Heart right ventricle (tissue), 16 donors: ENCODE results near the gene SAMMSON. TPM values are rescaled to one million over a fixed set of nuclear protein-coding genes. Genes with fewer than 3 reads are reported as not detected.

Experiments used
- ATAC-seq, 8 donors: fragments of 200-7000 bp; cut with Tn5 transposase; one replicate each; pipeline ENCODE4 v1.9.1; 2020; ENCODE audit warnings: mild to moderate bottlenecking in 8 of 8, moderate library complexity in 8 of 8, moderate number of reproducible peaks in 1 of 8
- DNase-seq, 2 donors: peaks; one replicate each; pipeline ENCODE4 v3.0.0-alpha.2; 2020
- H3K27ac ChIP-seq, 10 donors: fragments of 200-600 bp; sonication (generic) in 2 of 10; one replicate each; pipeline versions ENCODE4 v1.5.0 to v1.8.0; 2020 to 2022; ENCODE audit warnings: mild to moderate bottlenecking in 3 of 10
- H3K27me3 ChIP-seq, 7 donors: fragments of 200-600 bp; one replicate each; pipeline ENCODE4 v1.8.0; 2021 to 2022; ENCODE audit warnings: mild to moderate bottlenecking in 2 of 7
- H3K36me3 ChIP-seq, 9 donors: fragments of 200-600 bp; sonication (generic) in 1 of 9; one replicate each; pipeline versions ENCODE4 v1.5.0 to v1.8.0; 2020 to 2022; ENCODE audit warnings: mild to moderate bottlenecking in 2 of 9
- H3K4me1 ChIP-seq, 9 donors: fragments of 200-600 bp; sonication (generic) in 1 of 9; one replicate each; pipeline versions ENCODE4 v1.5.0 to v1.8.0; 2020 to 2022; ENCODE audit warnings: mild to moderate bottlenecking in 4 of 9
- H3K4me3 ChIP-seq, 10 donors: fragments of 200-600 bp; sonication (generic) in 2 of 10; one replicate each; pipeline versions ENCODE4 v1.5.0 to v1.8.0; 2020 to 2022; ENCODE audit warnings: mild to moderate bottlenecking in 7 of 10, moderate library complexity in 2 of 10
- H3K9me3 ChIP-seq, 11 donors: fragments of 200-600 bp in 10 of 11; sonication (generic) in 2 of 11; one replicate each; pipeline versions ENCODE4 v1.5.0 to v1.8.0; 2013 to 2022; ENCODE audit warnings: mild to moderate bottlenecking in 2 of 11, control low read depth in 1 of 11, moderate library complexity in 1 of 11
- CTCF ChIP-seq, 9 donors: fragments of 200-600 bp; sonication (generic) in 2 of 9; IDR thresholded peaks; one replicate each; pipeline versions ENCODE4 v1.5.0 to v1.8.0; 2021 to 2022; ENCODE audit warnings: antibody characterized with exemption in 9 of 9, mild to moderate bottlenecking in 5 of 9, moderate library complexity in 1 of 9
- WGBS, 2 donors: extraction: QIAGEN DNeasy Blood & Tissue Kit; methylation state at CpG; one replicate each; pipeline ENCODE4 v1.1.7; 2013; ENCODE audit warnings: inconsistent platforms in 1 of 2; 5-methylcytosine and 5-hydroxymethylcytosine counted together
- intact Hi-C, 10 donors: fragments of 100-400 bp; cut with DNase I; formaldehyde crosslinking; loops; one replicate each; pipeline versions ENCODE4 v1.11.1 to v1.14.2; 2022
- long read RNA-seq, 3 donors: library from polyadenylated mRNA; unstranded; transcript quantifications; one replicate each; pipeline ENCODE4 v2.0.0, GENCODE V29; 2020 to 2021
- polyA plus RNA-seq, 2 donors: library from polyadenylated mRNA; stranded (reverse); fragments of 200-250 nt; gene quantifications; one replicate each; pipeline ENCODE4 v1.2.3, GENCODE V29; 2013
- total RNA-seq, 10 donors: library from RNA; stranded (reverse); fragmentation: NEBNext Ultra II Directional in 3 of 10; extraction: Animal tissue kit (Norgen Biotek cat#: 25700) in 3 of 10; gene quantifications; one replicate each; pipeline versions ENCODE4 v1.2.1 to v1.2.4, GENCODE V29; 2021 to 2023
- donor health status: Arrhythmogenic right ventricular cardiomyopathy.
- donor health status: ischemic (EF 13 %, LVEDD 7.1; RV severe dilation, severe dysfunction).
- donor health status: healthy with polysubstance abuse.
- donor health status: DM: no; HTN: yes; CAD: no.
- donor health status: DM: no; HTN: no; CAD: no.
- donor health status: ischemic (EF 25% LVEDD 6.9; RV normal size, moderate dysfunction).
- donor health status: ischemic (EF 25% LVEDD 5.7; RV mildly dilated, moderate dysfunction).
- donor health status: healthy.
- donor health status: DM: yes; HTN: yes; CAD: no.
- donor health status: Ischemic cardiomyopathy.
- donor health status: ischemic (EF 35%, LVEDD 5.7; RV mildly dilated, moderate dysfunction).
- donor health status: nonischemic (EF 11% LVEDD 7.7; RV severe dilation, severe dysfunction).
- donor health status: DM: yes; HTN: yes; CAD: no.
- donor health status: PGD.
- donor health status: ischemic (EF 29% LVEDD 5.4; RV normal size, mild dysfunction).
- donor health status: nonischemic (EF 23%, LVEDD 6.1; RV moderate dilation, normal function).

Gene SAMMSON
- total RNA-seq (under 1 TPM in 1 of 10 donors, not detected in 9; 0.32 TPM), polyA plus RNA-seq (not detected)
- long read RNA-seq, donor 1, result 0 reads
- long read RNA-seq, donor 2, result 0 reads
- long read RNA-seq, donor 3, result 0 reads

- peak in 7 of 8 donors; percentile 47 to 77 (median 68) for ATAC-seq
- Histone ChIP-seq H3K9me3 (peaks cover 0 to 10% (median 0%) of the 10 kb centered on the region in 11 donors), H3K4me3 (peak within 1 kb of the TSS in 8 of 10 donors; percentile 4 to 44 (median 33)), H3K27ac (peak within 1 kb of the TSS in 5 of 10 donors; percentile 7 to 23 (median 18)), H3K27me3 (no peaks in the 10 kb centered on the region), H3K4me1 (peaks cover 0 to 10% (median 0%) of the 10 kb centered on the region in 9 donors), H3K36me3 (no peaks in the 10 kb centered on the region)
- DNase-seq, result no peak
- intact Hi-C loops, result no loop called here
- no peak for TF ChIP-seq CTCF (IDR thresholded peaks at IDR 0.05)
- 78 to 80% methylated on average over 29 of the region's 29 CpGs for WGBS, 2 donors
These were observed at the start of gene SAMMSON for GRCh38 chr3:69999140-70000027. TSS of gene SAMMSON (plus strand) at chr3:69999733.

GRCh38 chr3:69951616-69952015, 47.9 kb upstream of the SAMMSON start:
- no peak for TF ChIP-seq CTCF (IDR thresholded peaks at IDR 0.05)
- no peaks in the 10 kb centered on the region for H3K27me3 ChIP-seq

GRCh38 chr3:69959581-69959980, 40.0 kb upstream of the SAMMSON start:
- Histone ChIP-seq H3K4me1 (peaks cover 0 to 6% (median 0%) of the 10 kb centered on the region in 9 donors), H3K27me3 (no peaks in the 10 kb centered on the region), H3K4me3 (no peak overlapping the region), H3K9me3 (no peaks in the 10 kb centered on the region), H3K27ac (no peak overlapping the region), H3K36me3 (peaks cover 0 to 78% (median 26%) of the 10 kb centered on the region in 9 donors)
- ATAC-seq (no peak), DNase-seq (no peak)
- intact Hi-C loops, result no loop called here
- 92 to 93% methylated on average over 7 of the region's 7 CpGs for WGBS, 2 donors
- no peak for TF ChIP-seq CTCF (IDR thresholded peaks at IDR 0.05)

More at GRCh38 chr3:69951616-69952015, 47.9 kb upstream of the SAMMSON start:
- H3K9me3 ChIP-seq, result no peaks in the 10 kb centered on the region
- WGBS, 2 donors, result 79 to 84% methylated on average over 3 of the region's 3 CpGs
- intact Hi-C loops, result loop anchor here in 1 of 10 donors (2.0 kb wide), 1 partner anchor 259 kb away; no protein-coding TSS in a partner anchor
- no peak for ATAC-seq
- no peak overlapping the region for H3K27ac ChIP-seq
- peaks cover 0 to 61% (median 12%) of the 10 kb centered on the region in 9 donors for H3K36me3 ChIP-seq
- DNase-seq, result no peak
- H3K4me3 ChIP-seq, result no peak overlapping the region
- peaks cover 0 to 8% (median 0%) of the 10 kb centered on the region in 9 donors for H3K4me1 ChIP-seq

GRCh38 chr3:69961706-69962439, 37.7 kb upstream of the SAMMSON start:
- no peak for DNase-seq
- Histone ChIP-seq H3K9me3 (no peaks in the 10 kb centered on the region), H3K36me3 (peaks cover 0 to 90% (median 32%) of the 10 kb centered on the region in 9 donors), H3K4me3 (no peak overlapping the region), H3K4me1 (peaks cover 0 to 6% (median 0%) of the 10 kb centered on the region in 9 donors), H3K27me3 (no peaks in the 10 kb centered on the region), H3K27ac (no peak overlapping the region)
- no peak for TF ChIP-seq CTCF (IDR thresholded peaks at IDR 0.05)
- intact Hi-C loops, result no loop called here
- WGBS, 2 donors, result 92 to 95% methylated on average over 5 of the region's 5 CpGs
- ATAC-seq, result no peak
